SK-N-MC (cell line): ENCODE measurements around the gene UST.
"Not testable (repeated sequence)": the region's sequence is repeated elsewhere in the genome, so short reads cannot be mapped to it uniquely, and the experiment has no call there.

Experiments
- DNase-seq: peaks from one replicate; pipeline ENCODE4 v3.0.0-alpha.2; 2011; ENCODE audit warnings: low read depth, low spot score
- H3K27ac ChIP-seq: fragments of 200-600 bp; sonication (generic); 2 replicates; pipeline ENCODE4 v1.5.1; 2016; ENCODE audit warnings: mixed run types
- H3K36me3 ChIP-seq: fragments of 200-600 bp; sonication (generic); 2 replicates; pipeline ENCODE4 v1.6.1; 2017; ENCODE audit warnings: antibody characterized with exemption, low read length, mixed read lengths; ENCODE audit not compliant: insufficient read depth
- H3K4me3 ChIP-seq: fragments of 200-600 bp; sonication (generic); 2 replicates; pipeline ENCODE4 v1.5.1; 2016
- H3K9ac ChIP-seq: fragments of 200-600 bp; sonication (generic); 2 replicates; pipeline ENCODE4 v1.8.0; 2017; ENCODE audit warnings: mixed run types, mixed read lengths; ENCODE audit not compliant: insufficient read length
- H3K9me3 ChIP-seq: fragments of 200-600 bp; sonication (generic); 2 replicates; pipeline ENCODE4 v1.6.1; 2017; ENCODE audit warnings: low read depth, mild to moderate bottlenecking, antibody characterized with exemption, low read length, moderate library complexity, mixed read lengths
- EZH2 ChIP-seq: fragments of 200-600 bp; sonication (generic); IDR thresholded peaks from one replicate; pipeline ENCODE4 v1.6.1; 2017; ENCODE audit warnings: antibody characterized with exemption
- FOXP2 ChIP-seq: optimal IDR thresholded peaks from 2 replicates; pipeline ENCODE3; 2011; ENCODE audit warnings: mild to moderate bottlenecking, moderate library complexity; ENCODE audit not compliant: insufficient read depth; ENCODE audit errors: extremely low read length, control extremely low read depth
- POLR2AphosphoS5 ChIP-seq: IDR thresholded peaks from 2 replicates; pipeline ENCODE4 v1.6.1; 2012; ENCODE audit warnings: mild to moderate bottlenecking, low read depth, low read length, borderline replicate concordance

UST gene

GRCh38 chr6:148999929-149000468, 253.2 kb downstream of the UST start:
- H3K9ac ChIP-seq, result no peak overlapping the region
- TF ChIP-seq EZH2 (no peak), POLR2AphosphoS5 (no peak), FOXP2 (no peak)
- no peaks in the 10 kb centered on the region for H3K36me3 ChIP-seq
- H3K27ac ChIP-seq, result no peak overlapping the region
- DNase-seq, result no peak
- H3K4me3 ChIP-seq, result no peak overlapping the region
- peaks cover 3% of the 10 kb centered on the region; the same call in 1 of the 2 replicates for H3K9me3 ChIP-seq

DNA sequence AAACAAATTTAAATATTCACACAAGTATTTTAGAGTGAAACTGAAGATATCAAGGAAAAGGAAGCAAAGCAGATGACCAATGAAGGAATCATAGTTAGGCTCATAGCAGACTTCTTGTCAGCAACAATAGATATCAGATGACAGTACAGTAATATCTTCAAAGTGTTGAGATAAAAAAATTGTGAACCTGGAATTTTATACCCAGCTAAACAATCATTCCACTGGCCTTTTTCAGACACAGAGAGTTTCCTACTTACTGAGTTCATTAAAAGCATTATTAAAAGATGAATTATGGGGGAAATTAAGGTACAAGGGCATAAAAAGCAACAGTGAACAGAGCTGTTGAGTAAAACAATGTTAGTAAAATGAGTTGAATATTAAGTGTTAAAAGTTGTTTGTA, 254.6 kb downstream of the UST start:
- DNase-seq, result no peak
- TF ChIP-seq POLR2AphosphoS5 (no peak), FOXP2 (no peak), EZH2 (no peak)
- no peak overlapping the region for H3K4me3 ChIP-seq
- no peak overlapping the region for H3K27ac ChIP-seq
- H3K36me3 ChIP-seq, result no peaks in the 10 kb centered on the region
- peaks cover 3% of the 10 kb centered on the region; the same call in 1 of the 2 replicates for H3K9me3 ChIP-seq
- no peak overlapping the region for H3K9ac ChIP-seq

DNA sequence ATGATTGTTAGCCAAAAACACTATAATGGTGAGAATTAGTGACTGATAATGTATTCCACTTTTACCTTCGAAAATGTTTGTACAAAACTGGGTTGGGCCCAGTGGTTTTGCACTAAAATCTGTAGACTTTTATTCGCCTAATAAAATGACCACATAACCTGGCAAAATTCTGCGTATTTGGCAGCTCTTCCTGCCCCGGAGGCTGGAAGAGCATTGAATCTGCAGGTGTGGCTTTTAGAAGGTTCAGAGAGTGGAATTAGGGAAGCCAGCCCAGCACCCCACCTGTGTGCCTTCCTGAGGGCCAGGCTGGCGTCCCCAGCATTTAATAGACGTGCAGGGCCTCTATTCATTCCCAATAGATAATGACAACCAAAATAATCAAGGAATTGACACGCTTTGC, 256.7 kb downstream of the UST start:
- no peak overlapping the region for H3K9ac ChIP-seq
- TF ChIP-seq POLR2AphosphoS5 (no peak), EZH2 (no peak), FOXP2 (no peak)
- H3K4me3 ChIP-seq, result no peak overlapping the region
- no peaks in the 10 kb centered on the region for H3K36me3 ChIP-seq
- peaks cover 3% of the 10 kb centered on the region; the same call in 1 of the 2 replicates for H3K9me3 ChIP-seq
- DNase-seq, result no peak
- H3K27ac ChIP-seq, result no peak overlapping the region

GRCh38 chr6:149004664-149005063, 257.8 kb downstream of the UST start:
- Histone ChIP-seq H3K27ac (no peak overlapping the region), H3K36me3 (peaks cover 3% of the 10 kb centered on the region; the same call in 1 of the 2 replicates), H3K9me3 (peaks cover 3% of the 10 kb centered on the region; the same call in 1 of the 2 replicates), H3K4me3 (no peak overlapping the region), H3K9ac (no peak overlapping the region)
- no peak for DNase-seq
- TF ChIP-seq FOXP2 (no peak), EZH2 (no peak), POLR2AphosphoS5 (no peak)

DNA sequence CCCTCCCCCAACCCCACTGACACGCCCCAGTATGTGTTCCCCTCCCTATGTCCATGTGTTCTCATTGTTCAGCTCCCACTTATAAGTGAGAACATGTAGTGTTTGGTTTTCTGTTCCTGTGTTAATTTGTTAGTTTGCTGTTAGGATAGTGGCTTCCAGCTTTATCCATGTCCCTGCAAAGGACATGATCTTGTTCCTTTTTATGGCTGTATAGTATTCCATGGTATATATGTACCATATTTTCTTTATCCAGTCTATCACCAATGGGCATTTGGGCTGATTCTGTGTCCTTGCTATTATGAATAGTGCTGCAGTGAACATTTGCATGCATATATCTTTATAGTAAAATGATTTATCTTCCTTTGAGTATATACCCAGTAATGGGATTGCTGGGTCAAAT, 259.4 kb downstream of the UST start:
- H3K27ac ChIP-seq, H3K9ac ChIP-seq, H3K36me3 ChIP-seq, H3K9me3 ChIP-seq, DNase-seq, H3K4me3 ChIP-seq: not testable (repeated sequence)

GRCh38 chr6:149006671-149007070, 259.8 kb downstream of the UST start:
- DNase-seq, result no peak
- TF ChIP-seq EZH2 (no peak), POLR2AphosphoS5 (no peak), FOXP2 (no peak)
- no peaks in the 10 kb centered on the region for H3K9me3 ChIP-seq
- H3K36me3 ChIP-seq, result peaks cover 3% of the 10 kb centered on the region; the same call in 1 of the 2 replicates
- H3K4me3 ChIP-seq, result no peak overlapping the region
- H3K27ac ChIP-seq, result no peak overlapping the region
- no peak overlapping the region for H3K9ac ChIP-seq

GRCh38 chr6:149007846-149008245, 261.0 kb downstream of the UST start:
- no peak for TF ChIP-seq POLR2AphosphoS5
- peak; percentile 14 for TF ChIP-seq FOXP2
- peaks cover 3% of the 10 kb centered on the region; the same call in 1 of the 2 replicates for H3K36me3 ChIP-seq
- peak overlapping the region; percentile 79 for H3K27ac ChIP-seq
- H3K9me3 ChIP-seq, result no peaks in the 10 kb centered on the region
- H3K9ac ChIP-seq, result no peak overlapping the region
- H3K4me3 ChIP-seq, result peak overlapping the region; percentile 53
- peak; percentile 56 for DNase-seq

GRCh38 chr6:149008741-149009140, 261.9 kb downstream of the UST start:
- no peak for DNase-seq
- H3K36me3 ChIP-seq, result peaks cover 3% of the 10 kb centered on the region; the same call in 1 of the 2 replicates
- H3K4me3 ChIP-seq, result no peak overlapping the region
- H3K27ac ChIP-seq, result no peak overlapping the region; the same call in 1 of the 2 replicates
- no peak overlapping the region for H3K9ac ChIP-seq
- TF ChIP-seq EZH2 (no peak), FOXP2 (no peak), POLR2AphosphoS5 (no peak)
- H3K9me3 ChIP-seq, result no peaks in the 10 kb centered on the region

GRCh38 chr6:149012040-149012545, 265.3 kb downstream of the UST start:
- no peak overlapping the region for H3K4me3 ChIP-seq
- peaks cover 3% of the 10 kb centered on the region; the same call in 1 of the 2 replicates for H3K36me3 ChIP-seq
- DNase-seq, result no peak

More at GRCh38 chr6:149012040-149012545, 265.3 kb downstream of the UST start:
- Histone ChIP-seq H3K9me3 (no peaks in the 10 kb centered on the region), H3K9ac (no peak overlapping the region), H3K27ac (no peak overlapping the region)
- TF ChIP-seq POLR2AphosphoS5 (no peak), EZH2 (no peak)
